HG03060 (cell line): ENCODE results near the gene YOD1.

Experiments used
- ATAC-seq: cut with Tn5 transposase; IDR thresholded peaks from one replicate; pipeline ENCODE4 v1.9.1; 2021; ENCODE audit warnings: low read depth, moderate number of reproducible peaks; ENCODE audit not compliant: unreplicated experiment

YOD1 gene

GRCh38 chr1:207073906-207074820, 23.2 kb upstream of the YOD1 start:
- no peak for ATAC-seq

- ATAC-seq, result no peak
Observed at GRCh38 chr1:207072233-207072632, 21.2 kb upstream of the YOD1 start.

- ATAC-seq, result no peak
Observed at GRCh38 chr1:207071426-207071825, 20.4 kb upstream of the YOD1 start.

GRCh38 chr1:207070811-207071210, 19.8 kb upstream of the YOD1 start:
- ATAC-seq, result no peak

GRCh38 chr1:207069858-207070506, 19.0 kb upstream of the YOD1 start:
- ATAC-seq, result no peak

- ATAC-seq, result no peak
Observed at GRCh38 chr1:207069061-207069460, 18.1 kb upstream of the YOD1 start.

- no peak for ATAC-seq
Observed at GRCh38 chr1:207067665-207068064, 16.7 kb upstream of the YOD1 start.

- no peak for ATAC-seq
Observed at GRCh38 chr1:207067185-207067584, 16.2 kb upstream of the YOD1 start.

- ATAC-seq, result no peak
Observed at GRCh38 chr1:207064561-207064960, 13.6 kb upstream of the YOD1 start.

- no peak for ATAC-seq
Observed at GRCh38 chr1:207063014-207063413, 12.0 kb upstream of the YOD1 start.

- ATAC-seq, result no peak
Observed at GRCh38 chr1:207062058-207062457, 11.1 kb upstream of the YOD1 start.

- ATAC-seq, result no peak
Observed at GRCh38 chr1:207060596-207060995, 9.6 kb upstream of the YOD1 start.

- ATAC-seq, result no peak
Observed at GRCh38 chr1:207059881-207060280, 8.9 kb upstream of the YOD1 start.

GRCh38 chr1:207058878-207059867, 8.2 kb upstream of the YOD1 start:
- ATAC-seq, result no peak

- ATAC-seq, result no peak
Observed at GRCh38 chr1:207058252-207058651, 7.2 kb upstream of the YOD1 start.

- ATAC-seq, result no peak
Observed at GRCh38 chr1:207056673-207057072, 5.7 kb upstream of the YOD1 start.

GRCh38 chr1:207055386-207056001, 4.5 kb upstream of the YOD1 start:
- no peak for ATAC-seq

- no peak for ATAC-seq
Observed at GRCh38 chr1:207054491-207054890, 3.5 kb upstream of the YOD1 start.

- peak; percentile 54 for ATAC-seq
Observed at GRCh38 chr1:207052911-207053769, 2.1 kb upstream of the YOD1 start, which contains the start of gene PFKFB2. TSS of gene PFKFB2 (plus strand) at chr1:207053275. CDS start at chr1:207054718, 1,443 bp downstream.
